Activated B cell treated with CpG ODN at 0.5 μM for 24 hours (primary cell): Measurements from ENCODE around the gene GTF3C4. TPM values are rescaled to one million over a fixed set of nuclear protein-coding genes. Genes with fewer than 3 reads are reported as not detected.

Source experiments
- ATAC-seq: fragments of 200-7000 bp; cut with Tn5 transposase; one replicate; pipeline ENCODE4 v1.10.0; 2021; ENCODE audit warnings: low read depth, mild to moderate bottlenecking, moderate library complexity
- CTCF ChIA-PET: fragments of 350-600 bp; sonication (Branson Sonifier 250); formaldehyde crosslinking; loops from one replicate; lab custom pipeline; 2021; ENCODE audit warnings: antibody characterized with exemption; lab: Charles Lee
- POLR2A ChIA-PET: fragments of 350-600 bp; sonication (Branson Sonifier 250); formaldehyde crosslinking; loops from one replicate; lab custom pipeline; 2021; ENCODE audit warnings: antibody characterized with exemption; lab: Charles Lee
- DNase-seq: peaks from one replicate; pipeline ENCODE4 v3.0.0; 2022
- H3K27ac Mint-ChIP-seq: one replicate; pipeline ENCODE4 v1.8.0; 2020; ENCODE audit warnings: mixed read lengths
- H3K27me3 Mint-ChIP-seq: one replicate; pipeline ENCODE4 v1.8.0; 2021; ENCODE audit warnings: mixed read lengths
- H3K36me3 Mint-ChIP-seq: one replicate; pipeline ENCODE4 v1.8.0; 2021; ENCODE audit warnings: low read depth, mixed read lengths
- H3K4me1 Mint-ChIP-seq: one replicate; pipeline ENCODE4 v1.8.0; 2021; ENCODE audit warnings: mixed read lengths
- H3K4me3 Mint-ChIP-seq: one replicate; pipeline ENCODE4 v1.8.0; 2020; ENCODE audit warnings: mild to moderate bottlenecking, mixed read lengths
- H3K9me3 Mint-ChIP-seq: one replicate; pipeline ENCODE4 v1.8.0; 2020; ENCODE audit warnings: mixed read lengths
- CTCF ChIP-seq: fragments of 200-600 bp; IDR thresholded peaks from one replicate; pipeline ENCODE4 v1.8.0; 2022; ENCODE audit warnings: antibody characterized with exemption, mild to moderate bottlenecking
- intact Hi-C: fragments of 100-400 bp; cut with micrococcal nuclease; formaldehyde crosslinking; loops from one replicate; pipeline ENCODE4 v1.15.1; 2024
- total RNA-seq: library from RNA; stranded (reverse); gene quantifications from 2 replicates; pipeline ENCODE4 v1.2.3, GENCODE V29; 2022

Gene GTF3C4
- total RNA-seq, 1 donor from 2014 or later = 16.1 TPM

GRCh38 chr9:132628746-132629145 is 41.5 kb upstream of the GTF3C4 start:
- Mint-ChIP-seq H3K36me3 (peaks cover 88% of the 10 kb centered on the region), H3K27ac (no peak overlapping the region), H3K4me3 (no peak overlapping the region), H3K4me1 (no peaks in the 10 kb centered on the region), H3K27me3 (no peaks in the 10 kb centered on the region), H3K9me3 (no peaks in the 10 kb centered on the region)
- DNase-seq = no peak
- ATAC-seq = no peak
- intact Hi-C loops = no loop called here
- ChIA-PET CTCF (no interaction called here), POLR2A (no interaction called here)
- TF ChIP-seq CTCF = no peak

GRCh38 chr9:132630116-132630515 is 40.1 kb upstream of the GTF3C4 start:
- intact Hi-C loops = no loop called here
- ATAC-seq (no peak), DNase-seq (no peak)
- ChIA-PET POLR2A (no interaction called here), CTCF (no interaction called here)
- H3K4me1 Mint-ChIP-seq = no peaks in the 10 kb centered on the region
- no peaks in the 10 kb centered on the region for H3K9me3 Mint-ChIP-seq
- no peaks in the 10 kb centered on the region for H3K27me3 Mint-ChIP-seq
- H3K27ac Mint-ChIP-seq = no peak overlapping the region
- H3K4me3 Mint-ChIP-seq = no peak overlapping the region
- TF ChIP-seq CTCF = no peak
- peaks cover 84% of the 10 kb centered on the region for H3K36me3 Mint-ChIP-seq

- Mint-ChIP-seq H3K27ac (no peak overlapping the region), H3K27me3 (no peaks in the 10 kb centered on the region), H3K36me3 (peaks cover 78% of the 10 kb centered on the region), H3K4me1 (no peaks in the 10 kb centered on the region), H3K9me3 (no peaks in the 10 kb centered on the region), H3K4me3 (no peak overlapping the region)
- DNase-seq (no peak), ATAC-seq (no peak)
- ChIA-PET POLR2A (no interaction called here), CTCF (no interaction called here)
- no peak for TF ChIP-seq CTCF
- intact Hi-C loops = no loop called here
These were observed 39.5 kb upstream of the GTF3C4 start for GRCh38 chr9:132630811-132631210.

GRCh38 chr9:132631280-132631679 is 39.0 kb upstream of the GTF3C4 start:
- POLR2A ChIA-PET = no interaction called here
- no peak for DNase-seq

GRCh38 chr9:132631685-132632084 is 38.6 kb upstream of the GTF3C4 start:
- Mint-ChIP-seq H3K27me3 (no peaks in the 10 kb centered on the region), H3K4me1 (no peaks in the 10 kb centered on the region), H3K4me3 (no peak overlapping the region), H3K36me3 (peaks cover 74% of the 10 kb centered on the region), H3K9me3 (no peaks in the 10 kb centered on the region), H3K27ac (no peak overlapping the region)
- POLR2A ChIA-PET = no interaction called here
- TF ChIP-seq CTCF = no peak
- DNase-seq (no peak), ATAC-seq (no peak)
- intact Hi-C loops = no loop called here
- CTCF ChIA-PET = no interaction called here

More at GRCh38 chr9:132631280-132631679, 39.0 kb upstream of the GTF3C4 start:
- H3K36me3 Mint-ChIP-seq = peaks cover 76% of the 10 kb centered on the region
- intact Hi-C loops = no loop called here
- H3K4me3 Mint-ChIP-seq = no peak overlapping the region
- no peak for ATAC-seq
- CTCF ChIA-PET = no interaction called here
- H3K9me3 Mint-ChIP-seq = no peaks in the 10 kb centered on the region
- H3K4me1 Mint-ChIP-seq = no peaks in the 10 kb centered on the region
- H3K27ac Mint-ChIP-seq = no peak overlapping the region
- no peak for TF ChIP-seq CTCF
- H3K27me3 Mint-ChIP-seq = no peaks in the 10 kb centered on the region
